H1 (cell line): ENCODE measurements around the gene NLGN4X. TPM values are rescaled to one million over a fixed set of nuclear protein-coding genes. Genes with fewer than 3 reads are reported as not detected.

Experiments used
- CTCF ChIA-PET: fragments of 300-600 bp; sonication (Branson Sonifier 250); formaldehyde crosslinking; loops from one replicate; lab custom pipeline; 2021; ENCODE audit not compliant: partially characterized antibody; lab: Charles Lee
- POLR2A ChIA-PET: fragments of 300-600 bp; sonication (Branson Sonifier 250); formaldehyde crosslinking; loops from one replicate; lab custom pipeline; 2021; ENCODE audit warnings: inconsistent platforms; ENCODE audit not compliant: partially characterized antibody; lab: Charles Lee
- DNase-seq, 2 experiments: peaks; one replicate each; pipeline versions ENCODE4 v3.0.0 to v3.0.0-alpha.2; 2010 to 2022; ENCODE audit warnings: low spot score in 2 of 2, low read depth in 1 of 2, mixed read lengths in 1 of 2
- FAIRE-seq: peaks from 2 replicates; lab custom pipeline; 2011; peaks lifted over from hg19 to GRCh38; lab: Jason Lieb, UNC
- H2AFZ ChIP-seq: 2 replicates; pipeline ENCODE4 v1.8.1; 2012; ENCODE audit warnings: low read length, inconsistent platforms
- H2AK5ac ChIP-seq: 2 replicates; pipeline ENCODE4 v1.6.1; 2013; ENCODE audit warnings: low read depth, low read length
- H2BK120ac ChIP-seq: replicated peaks from 2 replicates; pipeline ENCODE3; 2013; ENCODE audit warnings: low read depth, low read length, inconsistent platforms
- H2BK12ac ChIP-seq: 2 replicates; pipeline ENCODE4 v1.6.1; 2013; ENCODE audit warnings: low read depth, low read length
- H2BK15ac ChIP-seq: 2 replicates; pipeline ENCODE4 v1.6.1; 2013; ENCODE audit warnings: low read length
- H2BK20ac ChIP-seq: 2 replicates; pipeline ENCODE4 v1.6.1; 2013; ENCODE audit warnings: low read length
- H2BK5ac ChIP-seq: 2 replicates; pipeline ENCODE4 v1.6.1; 2013; ENCODE audit warnings: low read depth, low read length
- H3K14ac ChIP-seq: 2 replicates; pipeline ENCODE4 v1.6.1; 2013; ENCODE audit warnings: inconsistent platforms; ENCODE audit not compliant: insufficient read length
- H3K18ac ChIP-seq: 2 replicates; pipeline ENCODE4 v1.6.1; 2013; ENCODE audit warnings: low read length; ENCODE audit errors: extremely low read depth
- H3K23ac ChIP-seq: 2 replicates; pipeline ENCODE4 v1.6.1; 2013; ENCODE audit warnings: inconsistent platforms; ENCODE audit not compliant: insufficient read length
- H3K23me2 ChIP-seq: 2 replicates; pipeline ENCODE4 v1.6.1; 2013; ENCODE audit warnings: low read depth, low read length
- H3K27ac ChIP-seq: 2 replicates; pipeline ENCODE4 v1.6.1; 2011; ENCODE audit warnings: low read depth, low read length, inconsistent platforms
- H3K27me3 ChIP-seq, 4 experiments: replicated peaks in 1 of 4; 1 replicate in 1 of 4; 2 replicates in 3 of 4; pipeline versions ENCODE4 v1.6.1 to v1.8.1; 2011 to 2013; ENCODE audit warnings: low read length in 3 of 4, mild to moderate bottlenecking in 3 of 4, inconsistent platforms in 2 of 4, mixed read lengths in 2 of 4, moderate library complexity in 1 of 4; ENCODE audit not compliant: control insufficient read depth in 3 of 4, insufficient read depth in 3 of 4; ENCODE audit errors: extremely low read depth in 1 of 4
- H3K36me3 ChIP-seq, 4 experiments: 2 replicates each; pipeline versions ENCODE4 v1.6.1 to v1.8.1; 2011 to 2013; ENCODE audit warnings: mild to moderate bottlenecking in 4 of 4, low read length in 3 of 4, moderate library complexity in 2 of 4, control low read depth in 1 of 4, inconsistent platforms in 1 of 4; ENCODE audit not compliant: insufficient read depth in 4 of 4, control insufficient read depth in 2 of 4
- H3K4ac ChIP-seq: replicated peaks from 2 replicates; pipeline ENCODE3; 2013; ENCODE audit warnings: low read length, low read depth, mixed read lengths, inconsistent platforms; ENCODE audit not compliant: insufficient read length
- H3K4me1 ChIP-seq, 4 experiments: replicated peaks in 1 of 4; 1 replicate in 1 of 4; 2 replicates in 3 of 4; pipeline versions ENCODE4 v1.6.1 to v1.8.1; 2011 to 2013; ENCODE audit warnings: low read length in 3 of 4, inconsistent platforms in 2 of 4, mixed read lengths in 1 of 4; ENCODE audit not compliant: insufficient read depth in 4 of 4, control insufficient read depth in 3 of 4
- H3K4me2 ChIP-seq, 2 experiments: 2 replicates each; pipeline versions ENCODE4 v1.6.1 to v1.8.1; 2011 to 2013; ENCODE audit warnings: low read depth in 2 of 2, low read length in 2 of 2, control low read depth in 1 of 2, inconsistent platforms in 1 of 2, mild to moderate bottlenecking in 1 of 2; ENCODE audit not compliant: insufficient read depth in 1 of 2
- H3K4me3 ChIP-seq, 4 experiments: fragments of 200-600, 300-600 bp in 1 of 4; sonication (generic), shearing (Covaris generic), sonication (Bioruptor Twin) in 1 of 4; 2 replicates each; pipeline versions ENCODE4 v1.5.1 to v1.8.1; 2011 to 2016; ENCODE audit warnings: low read length in 4 of 4, low read depth in 3 of 4, control low read depth in 2 of 4, inconsistent platforms in 2 of 4, mild to moderate bottlenecking in 2 of 4, mixed read lengths in 1 of 4, moderate library complexity in 1 of 4; ENCODE audit not compliant: insufficient read depth in 2 of 4; ENCODE audit errors: extremely low read depth in 1 of 4
- H3K56ac ChIP-seq: replicated peaks from 2 replicates; pipeline ENCODE3; 2013; ENCODE audit warnings: low read depth, mild to moderate bottlenecking, mixed read lengths, low read length, inconsistent platforms; ENCODE audit not compliant: insufficient read length
- H3K79me1 ChIP-seq: 2 replicates; pipeline ENCODE4 v1.6.1; 2013; ENCODE audit warnings: low read depth, low read length, control low read depth
- H3K79me2 ChIP-seq, 2 experiments: 2 replicates each; pipeline versions ENCODE4 v1.6.1 to v1.8.1; 2012 to 2013; ENCODE audit warnings: low read length in 2 of 2, mild to moderate bottlenecking in 2 of 2, inconsistent platforms in 1 of 2; ENCODE audit not compliant: insufficient read depth in 2 of 2, control insufficient read depth in 1 of 2
- H3K9ac ChIP-seq, 4 experiments: replicated peaks in 1 of 4; 1 replicate in 1 of 4; 2 replicates in 3 of 4; pipeline versions ENCODE4 v1.6.1 to v1.8.1; 2011 to 2013; ENCODE audit warnings: low read depth in 3 of 4, low read length in 3 of 4, control low read depth in 2 of 4, mild to moderate bottlenecking in 2 of 4, moderate library complexity in 2 of 4, inconsistent platforms in 1 of 4; ENCODE audit errors: extremely low read depth in 1 of 4
- H3K9me3 ChIP-seq, 2 experiments: 2 replicates each; pipeline versions ENCODE4 v1.6.1 to v1.8.1; 2012 to 2013; ENCODE audit warnings: mild to moderate bottlenecking in 2 of 2, moderate library complexity in 2 of 2, control low read depth in 1 of 2, inconsistent platforms in 1 of 2, low read depth in 1 of 2, low read length in 1 of 2, mixed read lengths in 1 of 2; ENCODE audit not compliant: insufficient read depth in 2 of 2
- H4K20me1 ChIP-seq, 2 experiments: replicated peaks in 1 of 2; 2 replicates each; pipeline versions ENCODE3 to v1.8.1; 2011 to 2013; ENCODE audit warnings: inconsistent platforms in 2 of 2, low read length in 2 of 2, mild to moderate bottlenecking in 1 of 2; ENCODE audit not compliant: insufficient read depth in 2 of 2, control insufficient read depth in 1 of 2
- H4K5ac ChIP-seq: 2 replicates; pipeline ENCODE4 v1.6.1; 2013; ENCODE audit warnings: low read length, low read depth, mixed read lengths, inconsistent platforms; ENCODE audit not compliant: insufficient read length
- H4K8ac ChIP-seq: 2 replicates; pipeline ENCODE4 v1.8.0; 2013; ENCODE audit warnings: mild to moderate bottlenecking, moderate library complexity, low read length, inconsistent platforms; ENCODE audit not compliant: insufficient read depth; ENCODE audit errors: extremely low read depth
- H4K91ac ChIP-seq: replicated peaks from 2 replicates; pipeline ENCODE3; 2013; ENCODE audit warnings: low read length, mixed read lengths, inconsistent platforms; ENCODE audit not compliant: insufficient read length
- ATF2 ChIP-seq: IDR thresholded peaks from 2 replicates; pipeline ENCODE4 v1.6.1; 2012; ENCODE audit warnings: low read length, inconsistent platforms
- BCL11A ChIP-seq, 2 experiments: IDR thresholded peaks; one replicate each; pipeline ENCODE4 v1.6.1; 2011; ENCODE audit warnings: low read depth in 2 of 2, low read length in 2 of 2, mild to moderate bottlenecking in 2 of 2
- CEBPB ChIP-seq: IDR thresholded peaks from 2 replicates; pipeline ENCODE4 v1.6.1; 2012; ENCODE audit warnings: low read depth, low read length
- EZH2 ChIP-seq: fragments of 200-600 bp; sonication (generic); IDR thresholded peaks from 2 replicates; pipeline ENCODE4 v1.7.1; 2012; ENCODE audit warnings: low read depth, mild to moderate bottlenecking, moderate library complexity, low read length, inconsistent platforms; ENCODE audit not compliant: severe bottlenecking
- HDAC6 ChIP-seq: IDR thresholded peaks from one replicate; pipeline ENCODE4 v1.7.1; 2012; ENCODE audit warnings: low read depth, mild to moderate bottlenecking, inconsistent platforms, low read length, moderate library complexity
- KDM5A ChIP-seq: fragments of 200-600 bp; IDR thresholded peaks from 2 replicates; pipeline ENCODE4 v1.7.1; 2012; ENCODE audit warnings: mild to moderate bottlenecking, low read length, inconsistent platforms, mixed read lengths
- NANOG ChIP-seq: IDR thresholded peaks from 2 replicates; pipeline ENCODE4 v1.6.1; 2011; ENCODE audit warnings: low read length, low read depth, mild to moderate bottlenecking, inconsistent platforms; ENCODE audit not compliant: insufficient read depth, poor library complexity, severe bottlenecking
- POLR2A ChIP-seq, 2 experiments: IDR thresholded peaks; 1 replicate in 1 of 2; 2 replicates in 1 of 2; pipeline ENCODE4 v1.6.1; 2011; ENCODE audit warnings: low read depth in 2 of 2, low read length in 2 of 2, mild to moderate bottlenecking in 2 of 2; ENCODE audit errors: control extremely low read depth in 1 of 2
- RAD21 ChIP-seq, 2 experiments: IDR thresholded peaks in 1 of 2; conservative IDR thresholded peaks in 1 of 2; 2 replicates each; pipeline ENCODE4 v1.6.1; 2011; ENCODE audit warnings: low read depth in 2 of 2, low read length in 2 of 2, improper control_type of control experiment in 1 of 2, inconsistent platforms in 1 of 2, mild to moderate bottlenecking in 1 of 2, moderate library complexity in 1 of 2
- RFX5 ChIP-seq: IDR thresholded peaks from 2 replicates; pipeline ENCODE4 v1.6.1; 2011; ENCODE audit warnings: low read depth, low read length, improper control_type of control experiment, borderline replicate concordance
- SIX5 ChIP-seq: IDR thresholded peaks from 2 replicates; pipeline ENCODE4 v1.6.1; 2011; ENCODE audit warnings: mild to moderate bottlenecking, low read depth, low read length
- SP4 ChIP-seq: IDR thresholded peaks from 2 replicates; pipeline ENCODE4 v1.6.1; 2012; ENCODE audit warnings: low read length, inconsistent platforms
- TAF7 ChIP-seq: optimal IDR thresholded peaks from 2 replicates; pipeline ENCODE3; 2011; ENCODE audit warnings: low read depth, mild to moderate bottlenecking, inconsistent platforms, low read length, moderate library complexity, borderline replicate concordance
- WGBS, 2 experiments: shearing (Covaris generic) in 1 of 2; methylation state at CpG; one replicate each; pipeline versions ENCODE4 v1.1.6 to v1.1.7; 2013 to 2015; ENCODE audit warnings: low lambda C conversion rate in 2 of 2, mixed read lengths in 2 of 2, inconsistent platforms in 1 of 2, low coverage in 1 of 2, missing lambda C conversion rate in 1 of 2; ENCODE audit not compliant: insufficient replicate concordance in 2 of 2, insufficient coverage in 1 of 2, insufficient read length in 1 of 2; ENCODE audit errors: extremely low coverage in 1 of 2, missing lambda C conversion rate in 1 of 2; 5-methylcytosine and 5-hydroxymethylcytosine counted together
- polyA plus RNA-seq, 7 experiments: library from polyadenylated mRNA; depleted of rRNA in 3 of 7; stranded (reverse) in 5 of 7; unstranded in 2 of 7; fragments of >200 nt in 5 of 7; fragments of 200-250 nt in 2 of 7; gene quantifications; 1 replicate in 5 of 7; 2 replicates in 1 of 7; 4 replicates in 1 of 7; pipeline versions ENCODE4 v1.2.1 to v1.2.3, GENCODE V29; 2011 to 2013; ENCODE audit warnings: missing spikeins in 2 of 7, mixed read lengths in 2 of 7
- total RNA-seq: library from RNA; stranded (reverse); fragmentation: NEBNext Ultra II Directional; extraction: Animal tissue kit (Norgen Biotek cat#: 25700); gene quantifications from 2 replicates; pipeline ENCODE4 v1.2.1, GENCODE V29; 2021

NLGN4X gene
- total and polyA plus RNA-seq, 2 of the 8 experiments (the other 6 are each of a cell fraction or from before 2014, with no cell fraction given) = 104 to 124 TPM

GRCh38 chrX:6029014-6029413 lies 199.7 kb downstream of the NLGN4X start:
- no peak overlapping the region for H3K4me2 ChIP-seq
- DNase-seq (no peak), FAIRE-seq (no peak)
- no peaks in the 10 kb centered on the region for H3K9me3 ChIP-seq
- H2AK5ac ChIP-seq = no peak overlapping the region
- H3K56ac ChIP-seq = no peak overlapping the region
- no peak overlapping the region for H2BK20ac ChIP-seq
- no peak overlapping the region for H2AFZ ChIP-seq
- peaks cover 0 to 7% (median 3%) of the 10 kb centered on the region in 4 experiments; a peak in 4 of 7 replicates for H3K4me1 ChIP-seq
- no peak overlapping the region for H3K4ac ChIP-seq
- no peak overlapping the region for H4K91ac ChIP-seq
- no peak overlapping the region for H2BK120ac ChIP-seq
- no peak overlapping the region for H3K27ac ChIP-seq
- H4K20me1 ChIP-seq = no peaks in the 10 kb centered on the region
- H3K23ac ChIP-seq = no peak overlapping the region
- H3K79me1 ChIP-seq = no peaks in the 10 kb centered on the region
- CTCF ChIA-PET = interaction anchor here (1.0 kb wide), 1 partner anchor 100 kb away, joined by 3 read pairs; no protein-coding TSS in a partner anchor
- H3K14ac ChIP-seq = no peak overlapping the region
- H4K8ac ChIP-seq = no peak overlapping the region
- no peak overlapping the region for H2BK5ac ChIP-seq
- no peaks in the 10 kb centered on the region for H3K27me3 ChIP-seq
- H4K5ac ChIP-seq = no peak overlapping the region
- H2BK12ac ChIP-seq = no peak overlapping the region
- H3K4me3 ChIP-seq = no peak overlapping the region
- WGBS, 2 experiments = 93% methylated on average over 11 of the region's 11 CpGs; no CpG with 5 or more reads in 1 of the 2 experiments
- POLR2A ChIA-PET = no interaction called here
- peaks cover 0 to 3% (median 0%) of the 10 kb centered on the region in 4 experiments; a peak in 1 of 8 replicates for H3K36me3 ChIP-seq
- no peak overlapping the region for H3K9ac ChIP-seq
- H3K18ac ChIP-seq = no peak overlapping the region
- no peaks in the 10 kb centered on the region for H3K23me2 ChIP-seq
- peaks cover 3 to 38% of the 10 kb centered on the region in 2 experiments; a peak in 3 of 4 replicates for H3K79me2 ChIP-seq
- H2BK15ac ChIP-seq = no peak overlapping the region
- TF ChIP-seq CEBPB = no peak
- no peak for TF ChIP-seq RAD21 (IDR thresholded peaks at IDR 0.05 in 1 of 2, conservative IDR thresholded peaks at IDR 0.05 in 1 of 2; ENCODE audit: low read depth in 2 of 2, low read length in 2 of 2)
- no peak for TF ChIP-seq POLR2A (IDR thresholded peaks at IDR 0.05; ENCODE audit: control extremely low read depth in 1 of 2, low read depth in 2 of 2, low read length in 2 of 2)
- no peak for TF ChIP-seq KDM5A
- no peak for TF ChIP-seq ATF2
- no peak for TF ChIP-seq SP4
- no peak for TF ChIP-seq BCL11A (IDR thresholded peaks at IDR 0.05; ENCODE audit: low read depth in 2 of 2, low read length in 2 of 2)
- TF ChIP-seq TAF7 = no peak
- no peak for TF ChIP-seq HDAC6
- no peak for TF ChIP-seq RFX5
- no peak for TF ChIP-seq NANOG
- no peak for TF ChIP-seq SIX5
- no peak for TF ChIP-seq EZH2
